ENCODE results near the gene EFCAB13. TPM values are rescaled to one million over a fixed set of nuclear protein-coding genes. Genes with fewer than 3 reads are reported as not detected.

Gene EFCAB13
- total RNA-seq, 4 donors from 2014 or later: 6.4 to 13.0 (median 11.0) TPM

DNA sequence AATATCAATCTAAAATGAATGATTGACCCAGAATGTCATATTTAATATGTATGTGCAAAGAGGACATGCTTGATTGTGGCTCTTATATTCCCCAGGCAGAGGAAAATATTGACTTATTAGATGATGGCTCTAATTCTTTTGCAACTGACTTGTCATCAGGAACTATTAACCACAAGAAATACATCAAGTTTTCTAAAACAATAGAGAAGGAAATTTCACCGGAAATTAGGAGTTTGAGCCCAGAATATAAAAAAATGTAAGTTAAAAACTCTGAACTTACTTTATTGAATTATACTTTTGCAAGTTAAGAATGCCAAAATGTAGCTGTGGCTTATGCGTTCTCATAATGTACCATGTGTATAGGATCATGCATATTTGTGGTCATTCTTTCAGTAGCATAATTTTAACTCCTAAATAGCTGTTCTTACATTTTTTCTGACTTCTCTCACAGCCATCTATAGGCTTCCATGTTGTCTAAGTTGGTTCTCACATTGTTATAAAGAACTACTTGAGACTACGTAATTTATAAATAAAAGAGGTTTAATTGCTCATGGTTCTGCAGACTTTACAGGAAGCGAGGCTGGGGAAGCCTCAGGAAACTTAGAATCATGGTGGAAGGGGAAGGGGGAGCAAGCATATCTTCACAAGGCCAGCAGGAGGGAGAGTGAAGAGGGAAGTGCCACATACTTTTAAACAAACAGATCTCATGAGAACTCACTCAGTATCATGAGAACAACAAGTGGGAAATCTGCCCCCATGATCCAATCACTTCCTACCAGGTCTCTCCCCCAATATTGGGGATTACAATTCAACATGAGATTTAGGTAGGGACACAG lies 11.6 kb downstream of the EFCAB13 start:
- TF ChIP-seq CTCF (IDR thresholded peaks at IDR 0.05; ENCODE audit: low read depth): no peak

- TF ChIP-seq CTCF (IDR thresholded peaks at IDR 0.05; ENCODE audit: low read depth): no peak
Observed at GRCh38 chr17:47338026-47338425, 14.3 kb downstream of the EFCAB13 start.

DNA sequence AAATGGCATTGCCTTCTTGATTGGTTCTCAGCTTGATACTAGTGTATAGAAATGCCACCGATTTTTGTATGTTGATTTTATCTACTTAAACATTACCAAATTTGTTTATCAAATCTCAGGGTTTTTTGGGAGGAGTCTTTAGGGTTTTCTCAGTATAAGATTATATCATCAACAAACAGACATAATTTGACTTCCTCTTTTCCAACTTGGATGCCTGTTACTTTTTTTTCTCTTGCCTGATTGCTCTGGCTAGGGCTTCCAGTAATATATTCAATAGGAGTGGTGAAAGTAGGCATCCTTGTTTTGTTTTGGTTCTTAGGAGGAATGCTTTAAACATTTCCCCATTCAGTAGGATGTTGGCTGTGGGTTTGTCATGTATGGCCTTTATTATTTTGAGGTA lies 29.1 kb downstream of the EFCAB13 start:
- TF ChIP-seq CTCF (IDR thresholded peaks at IDR 0.05; ENCODE audit: low read depth): no peak

DNA sequence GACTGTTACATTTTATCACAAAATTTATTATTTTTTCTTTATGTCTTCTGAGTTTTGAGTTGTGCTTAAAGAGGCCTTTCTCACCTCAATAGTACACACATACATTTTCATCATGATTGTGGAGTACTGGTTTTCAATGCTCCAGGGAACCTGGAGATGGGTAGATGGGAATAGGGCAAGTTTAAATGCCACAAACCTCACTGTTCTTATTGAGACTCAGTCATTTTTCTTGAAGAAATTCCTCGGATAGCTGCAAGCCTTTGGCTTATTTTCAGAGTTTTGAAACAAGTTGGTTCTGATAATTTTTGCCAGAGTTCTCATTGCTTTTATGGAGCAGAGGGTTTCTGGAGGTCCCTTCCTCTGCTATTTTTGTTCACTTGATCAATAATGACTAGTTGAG lies 34.9 kb downstream of the EFCAB13 start:
- TF ChIP-seq CTCF (IDR thresholded peaks at IDR 0.05; ENCODE audit: low read depth): no peak

DNA sequence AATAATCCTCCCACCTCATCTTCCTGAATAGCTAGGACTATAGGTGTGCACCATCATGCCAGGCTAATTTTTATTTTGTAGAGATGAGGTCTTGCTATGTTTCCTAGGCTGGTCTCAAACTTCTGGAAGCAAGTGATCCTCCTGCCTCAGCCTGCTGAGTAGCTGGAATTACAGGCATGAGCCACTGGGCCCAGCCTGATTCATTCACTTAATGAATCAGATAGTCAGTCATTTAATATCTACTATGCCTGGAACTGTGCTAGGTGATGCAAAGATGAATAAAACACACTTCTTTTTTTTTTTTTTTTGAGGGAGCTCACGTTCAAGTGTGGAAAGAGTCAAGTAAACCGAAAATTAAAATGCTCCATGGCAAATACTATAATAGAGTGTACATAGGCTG lies 39.4 kb downstream of the EFCAB13 start:
- TF ChIP-seq CTCF (IDR thresholded peaks at IDR 0.05; ENCODE audit: low read depth): no peak

DNA sequence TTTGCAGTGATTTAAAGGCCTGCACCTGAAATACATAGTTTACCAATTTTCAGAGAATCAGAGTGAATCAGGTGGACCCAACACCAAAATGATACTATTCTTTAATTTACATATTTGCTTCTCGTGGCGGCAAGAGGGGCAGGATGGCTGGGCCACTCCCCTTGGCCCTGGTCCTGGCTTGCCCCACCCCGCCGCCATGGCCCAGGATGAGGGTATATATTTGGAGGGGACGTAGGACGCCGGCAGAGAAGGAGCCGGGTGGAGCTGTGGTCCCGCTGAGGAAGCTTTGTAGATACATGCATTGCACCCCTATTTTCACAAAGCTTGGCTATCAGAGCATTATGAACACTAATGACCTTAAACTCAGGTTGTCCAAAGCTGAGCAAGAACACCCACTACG lies 43.5 kb downstream of the EFCAB13 start:
- no peak for TF ChIP-seq CTCF (IDR thresholded peaks at IDR 0.05; ENCODE audit: low read depth)

GRCh38 chr17:47368262-47368661 lies 44.5 kb downstream of the EFCAB13 start:
- TF ChIP-seq CTCF (IDR thresholded peaks at IDR 0.05; ENCODE audit: low read depth): no peak
